Measurements from ENCODE around the gene FAM9A.

- no peak for TF ChIP-seq POLR2A (IDR thresholded peaks at IDR 0.05)
- TF ChIP-seq, protein P1, sequence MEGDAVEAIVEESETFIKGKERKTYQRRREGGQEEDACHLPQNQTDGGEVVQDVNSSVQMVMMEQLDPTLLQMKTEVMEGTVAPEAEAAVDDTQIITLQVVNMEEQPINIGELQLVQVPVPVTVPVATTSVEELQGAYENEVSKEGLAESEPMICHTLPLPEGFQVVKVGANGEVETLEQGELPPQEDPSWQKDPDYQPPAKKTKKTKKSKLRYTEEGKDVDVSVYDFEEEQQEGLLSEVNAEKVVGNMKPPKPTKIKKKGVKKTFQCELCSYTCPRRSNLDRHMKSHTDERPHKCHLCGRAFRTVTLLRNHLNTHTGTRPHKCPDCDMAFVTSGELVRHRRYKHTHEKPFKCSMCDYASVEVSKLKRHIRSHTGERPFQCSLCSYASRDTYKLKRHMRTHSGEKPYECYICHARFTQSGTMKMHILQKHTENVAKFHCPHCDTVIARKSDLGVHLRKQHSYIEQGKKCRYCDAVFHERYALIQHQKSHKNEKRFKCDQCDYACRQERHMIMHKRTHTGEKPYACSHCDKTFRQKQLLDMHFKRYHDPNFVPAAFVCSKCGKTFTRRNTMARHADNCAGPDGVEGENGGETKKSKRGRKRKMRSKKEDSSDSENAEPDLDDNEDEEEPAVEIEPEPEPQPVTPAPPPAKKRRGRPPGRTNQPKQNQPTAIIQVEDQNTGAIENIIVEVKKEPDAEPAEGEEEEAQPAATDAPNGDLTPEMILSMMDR (IDR thresholded peaks at IDR 0.05) = no peak
Measured at GRCh38 chrX:8844157-8844556, 43.0 kb upstream of the FAM9A start.

Measured in Peyer's patch (tissue), 4 donors.